Measurements from ENCODE around the gene GNAQ. TPM values are rescaled to one million over a fixed set of nuclear protein-coding genes. Genes with fewer than 3 reads are reported as not detected.
"Not testable (repeated sequence)": the region's sequence is repeated elsewhere in the genome, so short reads cannot be mapped to it uniquely, and the experiment has no call there.

The GNAQ gene
- polyA plus RNA-seq, 1 experiment: 71.4 TPM

DNA sequence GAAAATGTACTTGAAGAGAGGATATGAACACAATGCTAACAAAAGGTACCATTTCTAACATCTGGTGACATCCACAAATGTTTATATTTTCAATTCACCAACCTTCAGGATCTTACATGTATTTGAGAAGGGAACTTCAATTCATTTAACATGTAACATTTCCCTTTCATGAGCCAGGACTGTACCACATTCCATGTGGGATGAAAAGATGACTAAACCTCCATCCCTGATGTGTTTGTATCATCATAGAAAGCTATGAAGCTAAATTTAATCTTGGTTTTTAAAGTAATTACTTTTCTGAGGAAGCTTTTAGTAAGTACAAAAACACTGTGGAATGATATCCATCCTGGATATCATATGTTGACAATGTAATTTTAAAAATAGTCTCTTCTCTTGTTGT, 305.3 kb downstream of the GNAQ start:
- CTCF ChIA-PET: interaction anchor here (0.9 kb wide), 1 partner anchor 309 kb away, joined by 3 read pairs; no protein-coding TSS in a partner anchor
- Histone ChIP-seq H3K4me3 (ENCODE audit: low read depth, low read length) (no peak overlapping the region), H3K27ac (ENCODE audit: low read depth, low read length) (no peak overlapping the region), H3K9me3 (ENCODE audit: control insufficient read depth, insufficient read depth, low read length) (no peaks in the 10 kb centered on the region), H3K27me3 (ENCODE audit: control insufficient read depth, insufficient read depth, low read length) (no peaks in the 10 kb centered on the region)
- POLR2A ChIA-PET: interaction anchor here (0.6 kb wide), 1 partner anchor 25 kb away, joined by 3 read pairs; no protein-coding TSS in a partner anchor
- no peak for DNase-seq (ENCODE audit: low read depth, low spot score)
- TF ChIP-seq, protein P1, sequence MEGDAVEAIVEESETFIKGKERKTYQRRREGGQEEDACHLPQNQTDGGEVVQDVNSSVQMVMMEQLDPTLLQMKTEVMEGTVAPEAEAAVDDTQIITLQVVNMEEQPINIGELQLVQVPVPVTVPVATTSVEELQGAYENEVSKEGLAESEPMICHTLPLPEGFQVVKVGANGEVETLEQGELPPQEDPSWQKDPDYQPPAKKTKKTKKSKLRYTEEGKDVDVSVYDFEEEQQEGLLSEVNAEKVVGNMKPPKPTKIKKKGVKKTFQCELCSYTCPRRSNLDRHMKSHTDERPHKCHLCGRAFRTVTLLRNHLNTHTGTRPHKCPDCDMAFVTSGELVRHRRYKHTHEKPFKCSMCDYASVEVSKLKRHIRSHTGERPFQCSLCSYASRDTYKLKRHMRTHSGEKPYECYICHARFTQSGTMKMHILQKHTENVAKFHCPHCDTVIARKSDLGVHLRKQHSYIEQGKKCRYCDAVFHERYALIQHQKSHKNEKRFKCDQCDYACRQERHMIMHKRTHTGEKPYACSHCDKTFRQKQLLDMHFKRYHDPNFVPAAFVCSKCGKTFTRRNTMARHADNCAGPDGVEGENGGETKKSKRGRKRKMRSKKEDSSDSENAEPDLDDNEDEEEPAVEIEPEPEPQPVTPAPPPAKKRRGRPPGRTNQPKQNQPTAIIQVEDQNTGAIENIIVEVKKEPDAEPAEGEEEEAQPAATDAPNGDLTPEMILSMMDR (IDR thresholded peaks at IDR 0.05; ENCODE audit: low read depth, low read length): no peak

- Histone ChIP-seq H3K27me3 (ENCODE audit: control insufficient read depth, insufficient read depth, low read length) (no peaks in the 10 kb centered on the region), H3K27ac (ENCODE audit: low read depth, low read length) (no peak overlapping the region), H3K4me3 (ENCODE audit: low read depth, low read length) (no peak overlapping the region), H3K9me3 (ENCODE audit: control insufficient read depth, insufficient read depth, low read length) (no peaks in the 10 kb centered on the region)
- DNase-seq (ENCODE audit: low read depth, low spot score): no peak
- TF ChIP-seq, protein P1 (IDR thresholded peaks at IDR 0.05; ENCODE audit: low read depth, low read length): no peak
- ChIA-PET POLR2A (interaction anchor here (0.6 kb wide), 1 partner anchor 24 kb away, joined by 3 read pairs; no protein-coding TSS in a partner anchor), CTCF (interaction anchor here (0.9 kb wide), 1 partner anchor 309 kb away, joined by 3 read pairs; no protein-coding TSS in a partner anchor)
Measured at GRCh38 chr9:77725820-77726219, 305.8 kb downstream of the GNAQ start.

GRCh38 chr9:77725046-77725694, 306.4 kb downstream of the GNAQ start:
- Histone ChIP-seq H3K9me3 (ENCODE audit: control insufficient read depth, insufficient read depth, low read length) (no peaks in the 10 kb centered on the region), H3K27ac (ENCODE audit: low read depth, low read length) (no peak overlapping the region), H3K4me3 (ENCODE audit: low read depth, low read length) (no peak overlapping the region), H3K27me3 (ENCODE audit: control insufficient read depth, insufficient read depth, low read length) (no peaks in the 10 kb centered on the region)
- ChIA-PET CTCF (no interaction called here), POLR2A (no interaction called here)
- no peak for DNase-seq (ENCODE audit: low read depth, low spot score)
- TF ChIP-seq, protein P1 (IDR thresholded peaks at IDR 0.05; ENCODE audit: low read depth, low read length): no peak

DNA sequence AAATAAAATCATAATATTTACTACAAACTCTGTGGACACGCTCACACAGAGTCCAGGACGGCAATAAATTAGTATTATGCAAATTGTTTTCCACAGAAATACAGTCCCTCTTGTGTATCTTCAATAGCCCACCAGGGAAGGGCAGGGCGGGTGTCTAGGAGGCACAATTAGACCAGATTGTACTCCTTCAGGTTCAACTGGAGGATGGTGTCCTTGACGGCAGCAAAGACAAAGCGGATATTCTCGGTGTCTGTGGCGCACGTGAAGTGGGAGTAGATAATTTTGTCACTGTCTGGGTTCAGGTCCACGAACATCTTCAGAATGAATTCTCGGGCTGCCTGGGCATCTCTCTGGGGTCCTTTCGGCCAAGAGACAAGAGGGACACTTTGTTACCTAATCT, 310.5 kb downstream of the GNAQ start:
- H3K27me3 ChIP-seq (ENCODE audit: control insufficient read depth, insufficient read depth, low read length); DNase-seq (ENCODE audit: low read depth, low spot score); H3K27ac ChIP-seq (ENCODE audit: low read depth, low read length); POLR2A ChIA-PET; H3K4me3 ChIP-seq (ENCODE audit: low read depth, low read length); H3K9me3 ChIP-seq (ENCODE audit: control insufficient read depth, insufficient read depth, low read length): not testable (repeated sequence)
- CTCF ChIA-PET: interaction anchor here (1.2 kb wide), 1 partner anchor 264 kb away, joined by 3 read pairs; no protein-coding TSS in a partner anchor

- POLR2A ChIA-PET: interaction anchor here (0.7 kb wide), 1 partner anchor 24 kb away, joined by 14 read pairs; no protein-coding TSS in a partner anchor
- TF ChIP-seq, protein P1 (IDR thresholded peaks at IDR 0.05; ENCODE audit: low read depth, low read length): no peak
Measured at GRCh38 chr9:77719321-77719720, 312.3 kb downstream of the GNAQ start.

DNA sequence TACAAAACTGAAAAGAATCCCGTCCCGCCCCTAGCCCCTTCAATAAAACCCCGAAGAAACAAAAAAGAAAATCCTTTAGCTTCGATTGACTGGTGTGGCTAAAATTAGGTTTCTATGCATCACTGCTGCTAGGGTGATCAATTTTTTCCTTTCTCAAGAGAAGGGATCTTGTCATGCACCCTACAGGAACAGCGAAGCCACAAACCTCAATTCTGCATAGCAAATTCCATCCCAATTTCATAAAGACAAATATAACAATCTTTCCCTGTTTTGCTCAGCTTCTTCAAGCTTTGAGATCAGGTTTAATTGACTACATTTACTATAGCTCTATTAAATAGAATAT, 313.3 kb downstream of the GNAQ start:
- not testable (repeated sequence) for DNase-seq (ENCODE audit: low read depth, low spot score); H3K27ac ChIP-seq (ENCODE audit: low read depth, low read length); H3K27me3 ChIP-seq (ENCODE audit: control insufficient read depth, insufficient read depth, low read length); H3K9me3 ChIP-seq (ENCODE audit: control insufficient read depth, insufficient read depth, low read length); H3K4me3 ChIP-seq (ENCODE audit: low read depth, low read length)
- POLR2A ChIA-PET: interaction anchor here (0.6 to 0.7 kb wide), 2 partner anchors 11 to 1343 kb away, joined by 4 to 7 read pairs; no protein-coding TSS in a partner anchor
- CTCF ChIA-PET: interaction anchor here (0.7 to 1.4 kb wide), 5 partner anchors 33 to 318 kb away, joined by 3 to 9 read pairs (median 3); no protein-coding TSS in a partner anchor

More at GRCh38 chr9:77719321-77719720, 312.3 kb downstream of the GNAQ start:
- Histone ChIP-seq H3K4me3 (ENCODE audit: low read depth, low read length) (no peak overlapping the region), H3K9me3 (ENCODE audit: control insufficient read depth, insufficient read depth, low read length) (no peaks in the 10 kb centered on the region), H3K27ac (ENCODE audit: low read depth, low read length) (no peak overlapping the region), H3K27me3 (ENCODE audit: control insufficient read depth, insufficient read depth, low read length) (no peaks in the 10 kb centered on the region)
- CTCF ChIA-PET: interaction anchor here (1.1 to 1.2 kb wide), 2 partner anchors 262 to 286 kb away, joined by 3 to 4 read pairs; no protein-coding TSS in a partner anchor
- no peak for DNase-seq (ENCODE audit: low read depth, low spot score)

DNA sequence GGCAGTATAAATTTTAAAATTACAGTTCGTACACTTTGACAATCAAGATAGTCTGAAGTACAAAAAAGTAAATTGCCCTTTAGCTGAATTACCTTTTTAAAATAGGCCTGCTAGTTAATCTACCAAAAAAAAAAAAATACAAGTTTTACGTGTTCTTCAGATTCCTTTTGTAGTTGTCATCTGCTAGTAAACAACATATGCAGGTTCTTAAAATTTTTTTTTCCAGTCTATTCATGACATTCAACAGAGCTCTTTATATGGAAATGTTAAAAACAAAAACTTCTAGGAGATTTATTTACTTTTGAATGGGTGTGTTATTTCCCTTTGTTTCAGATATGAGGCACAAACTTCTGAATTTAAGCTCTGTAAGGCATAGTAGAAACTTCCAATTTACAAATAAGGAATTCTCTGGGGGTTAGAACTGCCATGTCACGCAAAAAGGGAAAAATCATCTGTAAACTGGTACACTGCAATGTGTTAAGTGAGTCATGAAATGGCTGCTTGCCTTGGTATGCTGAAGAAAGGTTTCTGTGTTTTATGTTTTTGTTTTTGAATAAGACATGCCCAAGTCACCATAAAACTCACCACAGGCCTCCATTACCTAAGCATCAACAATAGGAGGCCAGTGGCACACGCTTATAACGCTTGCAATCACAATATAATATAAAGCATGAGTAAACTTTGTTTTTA, 313.9 kb downstream of the GNAQ start:
- not testable (repeated sequence) for H3K27me3 ChIP-seq (ENCODE audit: control insufficient read depth, insufficient read depth, low read length); H3K9me3 ChIP-seq (ENCODE audit: control insufficient read depth, insufficient read depth, low read length); H3K27ac ChIP-seq (ENCODE audit: low read depth, low read length); H3K4me3 ChIP-seq (ENCODE audit: low read depth, low read length)
- POLR2A ChIA-PET: interaction anchor here (0.6 to 0.7 kb wide), 3 partner anchors 10 to 1342 kb away, joined by 3 to 7 read pairs (median 4); no protein-coding TSS in a partner anchor
- CTCF ChIA-PET: interaction anchor here (0.7 to 1.4 kb wide), 5 partner anchors 33 to 318 kb away, joined by 3 to 9 read pairs (median 3); no protein-coding TSS in a partner anchor
- DNase-seq (ENCODE audit: low read depth, low spot score): peak; percentile 48
